ENCODE results near the gene IGF2R.

IGF2R gene

GRCh38 chr6:159976686-159977254 is 7.9 kb downstream of the IGF2R start:
- no peak for DNase-seq (ENCODE audit: low spot score)

- no peak for DNase-seq (ENCODE audit: low spot score)
Measured at GRCh38 chr6:159977255-159977903, 8.5 kb downstream of the IGF2R start.

GRCh38 chr6:159977904-159978268 is 9.0 kb downstream of the IGF2R start:
- DNase-seq (ENCODE audit: low spot score), result no peak

GRCh38 chr6:159978291-159979135 is 9.6 kb downstream of the IGF2R start:
- DNase-seq (ENCODE audit: low spot score), result peak; percentile 43

GRCh38 chr6:159979136-159979874 is 10.4 kb downstream of the IGF2R start:
- DNase-seq (ENCODE audit: low spot score), result no peak

GRCh38 chr6:159980474-159980873 is 11.6 kb downstream of the IGF2R start:
- DNase-seq (ENCODE audit: low spot score), result no peak

- DNase-seq (ENCODE audit: low spot score), result no peak
Measured at GRCh38 chr6:159981071-159981402, 12.2 kb downstream of the IGF2R start.

- no peak for DNase-seq (ENCODE audit: low spot score)
Measured at GRCh38 chr6:159981403-159982245, 12.7 kb downstream of the IGF2R start.

GRCh38 chr6:159982731-159983506 is 14.0 kb downstream of the IGF2R start:
- DNase-seq (ENCODE audit: low spot score), result no peak

GRCh38 chr6:159983641-159984080 is 14.8 kb downstream of the IGF2R start:
- DNase-seq (ENCODE audit: low spot score), result no peak

GRCh38 chr6:159984268-159984786 is 15.4 kb downstream of the IGF2R start:
- DNase-seq (ENCODE audit: low spot score), result no peak

GRCh38 chr6:159985296-159985945 is 16.5 kb downstream of the IGF2R start:
- no peak for DNase-seq (ENCODE audit: low spot score)

- DNase-seq (ENCODE audit: low spot score), result no peak
Measured at GRCh38 chr6:159988983-159989454, 20.1 kb downstream of the IGF2R start.

- DNase-seq (ENCODE audit: low spot score), result no peak
Measured at GRCh38 chr6:159989492-159990480, 20.9 kb downstream of the IGF2R start.

- no peak for DNase-seq (ENCODE audit: low spot score)
Measured at GRCh38 chr6:159992366-159992765, 23.5 kb downstream of the IGF2R start.

- no peak for DNase-seq (ENCODE audit: low spot score)
Measured at GRCh38 chr6:159995405-159995804, 26.5 kb downstream of the IGF2R start.

GRCh38 chr6:159996087-159996622 is 27.3 kb downstream of the IGF2R start:
- DNase-seq (ENCODE audit: low spot score), result peak; percentile 28
